ENCODE data around the gene ANO10. TPM values are rescaled to one million over a fixed set of nuclear protein-coding genes. Genes with fewer than 3 reads are reported as not detected.
"Not testable (repeated sequence)": the region's sequence is repeated elsewhere in the genome, so short reads cannot be mapped to it uniquely, and the experiment has no call there.

ANO10 gene
- total RNA-seq, 1 donor from 2014 or later = 8.4 TPM

DNA sequence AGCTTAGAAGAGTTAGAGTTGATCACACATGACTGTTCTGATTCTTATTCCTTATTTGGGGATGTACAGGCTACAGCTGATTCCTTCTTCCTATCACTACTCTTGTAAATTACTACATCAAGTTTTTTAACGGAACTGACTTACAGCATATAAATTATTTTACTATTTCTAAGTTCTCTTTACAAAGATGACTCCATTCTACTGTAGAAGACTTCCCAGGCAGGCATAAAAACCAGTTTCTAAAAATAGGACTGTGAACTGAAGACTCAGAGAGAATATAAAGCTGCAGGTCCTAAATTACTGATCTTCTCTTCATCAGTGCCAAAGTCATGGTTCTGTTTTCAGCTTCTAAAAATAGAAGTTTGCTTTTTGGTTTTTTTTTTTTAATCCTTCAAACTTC is 38.9 kb downstream of the ANO10 start:
- intact Hi-C loops (cut with micrococcal nuclease) = no loop called here

DNA sequence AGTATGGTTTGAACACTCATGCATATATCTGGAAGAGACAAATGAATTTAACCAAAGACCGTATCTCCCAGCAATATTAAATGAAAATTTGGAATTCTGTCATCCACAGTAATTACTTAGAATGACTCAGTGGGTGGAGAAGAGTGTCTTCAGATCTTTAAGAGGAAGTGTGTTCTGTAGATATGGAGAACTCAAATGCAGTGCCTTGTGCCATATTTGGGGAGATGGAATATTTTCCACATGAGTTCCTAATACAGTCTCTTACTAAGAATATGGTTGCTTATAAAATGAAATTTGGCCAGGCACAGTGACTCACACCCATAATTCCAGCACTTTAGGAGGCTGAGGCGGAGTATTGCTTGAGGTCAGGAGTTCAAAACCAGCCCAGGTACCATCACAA is 40.5 kb downstream of the ANO10 start:
- intact Hi-C loops (cut with micrococcal nuclease) = no loop called here

DNA sequence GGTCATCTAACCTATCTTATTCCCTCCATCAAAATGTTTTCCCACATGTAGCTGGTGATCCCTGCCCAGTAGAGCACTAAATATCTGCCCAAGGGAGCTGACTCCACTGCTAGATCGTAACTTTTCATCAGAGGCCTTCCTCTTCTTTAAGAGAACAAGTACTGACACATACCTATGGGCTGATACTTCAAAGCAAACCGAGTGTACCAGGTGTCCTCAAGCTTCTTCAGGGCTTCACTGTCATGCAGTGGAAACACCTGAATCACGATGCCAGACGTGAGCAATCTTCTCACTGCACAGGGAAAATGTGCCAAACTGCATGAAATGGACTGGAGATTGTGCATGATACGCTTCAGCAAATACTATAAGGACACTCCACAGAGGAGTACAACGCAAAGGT is 41.6 kb downstream of the ANO10 start:
- intact Hi-C loops (cut with micrococcal nuclease) = no loop called here

DNA sequence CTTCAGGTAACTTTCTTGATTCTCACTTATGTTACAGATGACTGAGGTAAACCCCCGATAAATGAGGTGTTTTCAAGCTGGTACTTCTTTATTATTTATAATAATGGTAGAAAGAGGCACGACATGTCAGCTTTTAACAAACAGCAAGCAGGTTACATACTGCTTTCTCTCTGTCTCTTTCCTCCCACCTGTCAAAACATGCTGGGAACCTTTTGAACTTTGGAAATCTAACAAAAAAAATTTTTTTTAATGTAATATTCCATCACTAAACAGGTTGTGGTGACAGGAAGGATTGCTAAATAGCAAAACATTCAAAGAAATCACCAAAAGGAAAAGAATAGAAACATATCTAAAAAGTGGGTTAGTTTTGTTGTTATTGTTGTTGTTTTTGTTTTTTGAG is 48.2 kb downstream of the ANO10 start:
- intact Hi-C loops (cut with micrococcal nuclease) = no loop called here

DNA sequence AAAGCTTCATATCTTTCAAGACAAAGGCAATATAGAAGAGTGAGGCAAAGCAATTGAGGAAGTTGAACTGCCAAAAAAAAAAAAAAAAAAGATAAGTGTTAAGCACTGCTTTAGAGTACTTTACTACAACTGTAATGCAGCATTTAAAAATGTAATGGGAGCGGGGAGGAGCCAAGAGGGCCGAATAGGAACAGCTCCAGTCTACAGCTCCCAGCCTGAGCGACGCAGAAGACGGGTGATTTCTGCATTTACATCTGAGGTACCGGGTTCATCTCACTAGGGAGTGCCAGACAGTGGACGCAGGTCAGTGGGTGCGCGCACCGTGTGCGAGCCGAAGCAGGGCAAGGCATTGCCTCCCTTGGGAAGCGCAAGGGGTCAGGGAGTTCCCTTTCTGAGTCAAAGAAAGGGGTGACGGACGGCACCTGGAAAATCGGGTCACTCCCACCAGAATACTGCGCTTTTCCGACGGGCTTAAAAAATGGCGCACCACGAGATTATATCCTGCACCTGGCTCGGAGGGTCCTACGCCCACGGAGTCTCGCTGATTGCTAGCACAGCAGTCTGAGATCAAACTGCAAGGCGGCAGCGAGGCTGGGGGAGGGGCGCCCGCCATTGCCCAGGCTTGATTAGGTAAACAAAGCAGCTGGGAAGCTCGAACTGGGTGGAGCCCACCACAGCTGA is 56.0 kb downstream of the ANO10 start:
- intact Hi-C loops (cut with micrococcal nuclease) = not testable (repeated sequence)

DNA sequence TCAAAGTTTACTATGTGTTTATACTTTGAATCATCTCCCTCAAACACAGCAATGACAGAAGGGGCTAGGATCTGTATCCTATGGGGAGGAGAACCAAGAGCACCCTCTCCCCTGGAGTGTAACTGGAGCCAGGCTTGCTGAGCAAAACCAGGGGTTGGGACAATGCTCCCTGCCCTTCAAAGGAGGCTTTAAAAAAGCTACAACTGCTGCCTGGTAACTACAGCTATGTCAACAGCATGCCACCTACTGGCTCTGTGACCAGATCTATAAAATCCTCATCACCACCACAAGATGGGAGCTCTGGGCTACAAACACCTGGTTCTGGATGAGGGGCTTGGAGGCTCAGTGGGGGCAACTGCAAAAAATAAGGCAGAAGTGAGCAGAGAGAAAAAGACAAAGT is 61.9 kb downstream of the ANO10 start:
- intact Hi-C loops (cut with micrococcal nuclease) = no loop called here

DNA sequence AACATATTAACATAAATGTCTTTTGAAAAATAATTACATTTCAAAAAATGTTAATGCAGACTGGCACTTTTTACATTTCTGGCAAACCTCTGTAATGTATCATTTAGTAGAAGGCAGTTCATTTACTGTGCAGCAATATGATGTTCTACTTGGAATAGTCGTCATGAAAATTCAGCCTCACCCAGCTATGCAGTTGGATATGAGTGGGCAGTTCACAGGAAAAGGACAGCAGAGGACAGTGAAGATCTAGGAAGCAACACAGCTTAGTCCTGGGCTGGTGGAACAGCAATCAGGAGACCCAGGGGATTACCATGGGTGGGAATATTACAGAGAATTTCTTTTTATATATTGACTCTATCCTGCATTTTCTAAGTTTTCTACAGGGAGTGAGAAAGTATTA is 63.6 kb downstream of the ANO10 start:
- intact Hi-C loops (cut with micrococcal nuclease) = no loop called here

DNA sequence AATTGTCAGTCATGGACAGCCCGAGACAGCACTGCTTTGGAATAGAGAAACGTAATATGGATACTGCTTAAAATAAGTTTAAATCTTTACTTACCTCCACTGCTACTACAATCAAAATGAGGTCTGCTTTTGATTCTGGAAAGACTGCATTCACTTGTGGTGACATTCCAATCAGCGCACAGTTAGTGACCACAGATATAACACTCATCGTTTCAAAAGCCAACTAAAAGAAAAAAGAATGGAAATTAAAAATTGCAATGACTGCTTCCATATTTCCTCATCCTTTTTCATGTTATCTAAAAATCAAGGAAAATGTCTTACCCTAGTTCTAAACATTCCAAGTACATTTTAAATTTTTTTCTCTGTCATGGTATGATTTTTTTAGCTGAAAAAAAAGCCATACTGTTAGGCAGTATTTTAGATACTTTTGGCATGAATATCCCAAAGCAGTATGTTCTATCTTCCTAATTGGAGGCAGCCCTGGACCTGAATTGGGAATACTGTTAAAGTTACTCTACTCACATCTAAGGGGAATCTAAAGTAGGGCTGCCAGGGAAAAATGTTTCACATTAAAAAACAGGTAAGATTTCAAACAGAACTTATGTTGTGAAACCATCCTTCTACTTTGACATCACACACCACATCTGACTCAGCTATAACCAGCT is 72.1 kb downstream of the ANO10 start:
- intact Hi-C loops (cut with micrococcal nuclease) = no loop called here

DNA sequence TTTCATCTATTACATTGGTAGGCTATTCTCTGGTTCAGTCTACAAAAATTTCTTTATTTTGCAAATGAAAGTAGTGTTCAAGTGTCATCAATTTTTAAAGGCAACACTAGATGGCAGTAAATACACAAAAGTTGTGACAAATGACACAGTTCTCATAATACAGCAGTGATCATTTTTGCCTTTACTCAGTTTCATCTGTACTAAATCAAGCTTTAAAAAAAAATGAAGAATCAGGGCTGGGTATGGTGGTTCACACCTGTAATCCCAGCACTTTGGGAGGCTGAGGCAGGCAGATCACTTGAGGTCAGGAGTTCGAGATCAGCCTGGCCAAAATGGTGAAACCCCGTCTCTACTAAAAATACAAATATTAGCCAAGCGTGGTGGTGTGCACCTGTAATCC is 77.5 kb downstream of the ANO10 start:
- intact Hi-C loops (cut with micrococcal nuclease) = loop anchor here (1.0 to 5.0 kb wide), 5 partner anchors 94 to 692 kb away; partner anchors contain the start of gene ABHD5

DNA sequence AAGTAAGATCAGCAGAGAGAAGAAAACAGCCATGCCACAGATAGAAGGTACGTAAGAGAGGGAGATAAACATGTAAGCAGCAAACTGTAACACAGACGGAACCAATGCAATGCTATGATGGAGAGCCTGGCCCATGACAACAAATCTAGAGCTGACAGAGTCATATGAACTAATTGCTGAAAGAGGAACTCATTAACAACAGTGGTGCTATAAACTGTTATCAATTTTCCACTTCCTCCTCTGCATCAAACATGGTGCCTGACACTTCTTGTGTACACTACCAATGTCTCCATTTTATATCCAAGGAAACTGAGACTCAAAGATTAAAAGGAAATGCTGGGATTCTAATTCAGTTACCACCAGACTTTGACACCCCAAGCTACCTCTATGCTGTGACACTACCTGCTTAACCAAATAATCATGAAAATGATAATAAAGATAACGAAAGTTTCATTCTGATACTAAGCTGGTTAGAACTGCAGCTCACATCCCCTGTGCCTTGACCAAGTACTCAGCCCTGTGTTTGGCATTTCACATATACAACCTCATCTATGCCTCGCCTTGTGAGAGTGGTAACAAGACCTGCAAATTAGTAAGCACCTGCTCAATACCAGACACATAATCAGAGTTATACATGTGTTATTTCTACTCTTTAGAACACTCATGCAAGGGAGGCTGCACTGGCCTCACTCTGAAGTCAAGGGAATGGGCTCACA is 79.3 kb downstream of the ANO10 start:
- intact Hi-C loops (cut with micrococcal nuclease) = loop anchor here (5.0 kb wide), 1 partner anchor 215 kb away; no protein-coding TSS in a partner anchor

DNA sequence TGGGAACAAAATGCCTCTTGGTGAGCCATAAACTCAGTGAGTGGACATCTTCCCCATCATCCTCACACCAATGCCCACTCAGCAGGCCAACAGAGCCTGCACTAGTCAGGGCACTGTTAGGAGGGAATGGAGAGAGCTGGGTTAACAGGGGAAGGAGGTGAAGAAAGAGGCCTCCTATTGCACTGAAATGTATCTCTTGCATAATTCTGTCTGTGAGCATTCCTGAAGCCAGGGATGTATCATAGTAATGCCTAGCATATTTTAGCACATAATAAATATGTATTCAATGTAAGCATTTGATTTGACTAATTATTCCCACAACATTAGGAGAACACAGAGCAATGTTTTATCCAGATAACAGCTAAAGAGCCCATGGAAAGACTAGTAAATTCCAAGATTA is 81.2 kb downstream of the ANO10 start:
- intact Hi-C loops (cut with micrococcal nuclease) = loop anchor here (5.0 kb wide), 1 partner anchor 217 kb away; no protein-coding TSS in a partner anchor

DNA sequence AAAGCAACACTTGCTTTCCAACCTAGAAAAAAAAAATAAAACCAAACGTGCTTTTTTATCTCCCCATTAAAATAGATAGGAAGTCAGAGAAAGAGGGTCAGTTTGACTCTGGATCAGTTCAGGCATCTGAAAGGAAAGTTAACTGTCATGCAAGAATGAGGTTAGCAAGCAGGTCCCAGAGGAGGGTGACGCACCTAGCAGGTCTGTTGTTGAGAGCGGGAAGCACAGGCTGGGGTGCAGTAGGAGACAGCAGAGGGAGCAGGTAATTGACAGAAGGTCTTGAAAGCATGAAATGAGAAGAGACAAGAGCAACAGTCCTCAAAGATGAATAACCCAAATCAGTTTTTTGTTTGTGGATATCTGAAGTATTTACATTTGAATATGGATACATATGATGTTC is 82.5 kb downstream of the ANO10 start:
- intact Hi-C loops (cut with micrococcal nuclease) = no loop called here

DNA sequence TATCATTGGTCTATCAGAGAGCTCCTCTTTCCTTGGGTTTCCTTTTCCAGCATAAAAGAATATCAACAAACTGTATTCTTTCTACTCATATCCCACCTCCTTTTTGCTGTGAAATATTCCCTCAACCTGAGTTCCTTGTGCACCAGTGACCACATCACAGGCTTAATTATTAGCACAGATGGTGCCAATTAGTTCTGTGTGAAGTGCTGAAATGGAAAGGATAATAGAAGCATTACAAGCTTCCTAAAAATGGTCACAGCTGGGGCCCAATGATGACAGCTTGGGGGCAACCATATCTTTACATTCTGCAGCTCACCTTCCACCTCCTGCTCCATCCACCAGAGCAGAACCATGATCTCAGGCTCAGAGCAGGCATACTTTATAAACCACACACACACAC is 84.6 kb downstream of the ANO10 start:
- intact Hi-C loops (cut with micrococcal nuclease) = no loop called here

DNA sequence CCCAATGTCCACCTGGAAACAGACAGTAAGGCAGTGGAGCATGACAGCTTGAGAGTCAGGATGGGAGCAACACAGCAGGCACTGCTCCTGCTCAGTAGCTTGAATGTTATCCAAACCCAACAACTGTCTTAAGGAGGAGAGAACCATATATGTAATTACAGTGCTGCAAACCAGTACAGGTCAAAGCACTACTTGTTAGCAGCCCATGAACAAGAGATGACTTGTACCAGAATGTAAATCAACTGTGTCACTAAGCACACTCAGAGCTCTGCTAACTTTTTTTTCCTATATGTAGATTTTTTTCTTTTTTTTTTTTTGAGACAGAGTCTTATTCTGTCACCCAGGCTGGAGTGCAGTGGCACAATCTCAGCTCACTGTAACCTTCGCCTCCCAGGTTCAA is 87.1 kb downstream of the ANO10 start:
- intact Hi-C loops (cut with micrococcal nuclease) = no loop called here

DNA sequence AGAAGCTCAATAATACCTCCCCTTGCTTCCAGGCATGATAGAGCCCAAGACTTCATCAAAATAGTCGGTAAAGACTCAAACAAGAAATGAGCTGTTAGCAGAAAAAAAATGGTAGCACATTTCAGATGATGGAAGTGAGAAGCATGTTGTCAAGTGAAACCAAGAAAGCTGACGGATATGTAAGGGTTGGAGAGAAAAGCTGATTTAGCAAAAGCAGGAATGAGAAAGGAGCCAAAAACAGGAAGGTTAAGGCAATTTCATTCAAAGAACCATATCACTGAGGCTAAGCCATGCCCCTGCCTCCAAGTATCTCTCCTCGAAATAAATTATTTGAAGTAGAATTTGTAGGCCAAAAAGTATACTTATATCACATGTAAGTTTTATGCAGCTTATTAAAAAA is 88.8 kb downstream of the ANO10 start:
- intact Hi-C loops (cut with micrococcal nuclease) = no loop called here

DNA sequence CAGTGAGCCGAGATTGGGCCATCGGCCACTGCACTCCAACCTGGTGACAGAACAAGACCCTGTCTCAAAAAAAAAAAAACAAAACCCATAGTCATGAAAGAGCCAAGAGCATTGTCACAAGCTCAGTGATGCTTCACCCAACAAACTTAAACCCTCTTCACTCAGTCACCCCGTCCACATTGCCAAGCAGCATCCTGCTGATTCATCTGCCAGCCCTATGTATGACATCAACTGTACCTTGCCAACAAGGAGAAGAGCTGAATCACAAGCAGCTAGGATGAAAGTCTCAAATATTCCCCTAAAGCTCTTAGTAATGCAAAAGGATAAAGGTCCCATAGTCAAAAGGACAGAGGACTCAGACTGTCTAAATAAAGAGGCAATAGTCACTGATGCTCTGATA is 90.0 kb downstream of the ANO10 start:
- intact Hi-C loops (cut with micrococcal nuclease) = no loop called here

DNA sequence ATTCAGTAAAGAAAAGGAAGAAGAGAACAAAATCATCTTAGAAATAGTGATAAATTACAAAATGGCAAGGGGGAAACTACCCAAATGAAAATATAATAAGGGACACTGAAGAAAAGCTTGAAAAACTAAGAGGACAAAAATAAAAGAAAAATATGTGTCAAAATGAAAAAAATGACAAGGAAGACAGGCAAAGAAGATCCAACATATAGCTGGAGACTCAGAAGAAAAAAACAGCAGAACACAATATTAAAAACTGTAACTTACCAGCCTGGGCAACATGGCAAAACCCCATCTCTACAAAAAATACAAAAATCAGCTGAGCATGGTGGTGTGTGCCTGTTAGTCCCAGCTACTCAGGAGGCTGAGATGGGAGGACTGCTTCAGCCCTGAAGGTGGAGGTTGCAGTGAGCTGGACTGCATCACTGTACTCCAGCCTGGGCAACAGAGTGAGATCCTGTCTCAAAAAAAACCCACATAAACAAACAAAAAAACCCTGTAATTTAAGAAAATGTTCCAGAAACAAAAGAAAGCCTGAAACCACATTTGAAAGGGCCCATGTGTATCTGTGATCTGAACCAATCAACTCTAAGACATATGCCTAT is 93.2 kb downstream of the ANO10 start:
- intact Hi-C loops (cut with micrococcal nuclease) = no loop called here

DNA sequence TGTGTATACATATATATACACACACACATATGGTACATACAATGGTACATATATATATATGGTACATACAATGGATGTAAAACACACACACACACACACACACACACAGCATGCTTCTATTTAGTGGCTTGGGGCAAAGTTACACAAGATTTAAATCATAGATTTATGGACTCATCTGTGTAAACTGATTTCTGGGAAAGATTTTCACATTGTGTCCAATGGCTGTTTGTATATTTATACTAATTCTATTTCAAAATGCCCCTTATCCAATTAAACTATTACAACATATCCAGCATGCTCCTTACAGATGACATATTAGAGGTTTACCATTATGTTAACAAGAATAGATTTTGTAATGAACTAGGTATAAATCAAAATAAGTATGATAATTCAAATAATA is 94.9 kb downstream of the ANO10 start:
- intact Hi-C loops (cut with micrococcal nuclease) = loop anchor here (2.0 kb wide), 1 partner anchor 26 kb away; no protein-coding TSS in a partner anchor

DNA sequence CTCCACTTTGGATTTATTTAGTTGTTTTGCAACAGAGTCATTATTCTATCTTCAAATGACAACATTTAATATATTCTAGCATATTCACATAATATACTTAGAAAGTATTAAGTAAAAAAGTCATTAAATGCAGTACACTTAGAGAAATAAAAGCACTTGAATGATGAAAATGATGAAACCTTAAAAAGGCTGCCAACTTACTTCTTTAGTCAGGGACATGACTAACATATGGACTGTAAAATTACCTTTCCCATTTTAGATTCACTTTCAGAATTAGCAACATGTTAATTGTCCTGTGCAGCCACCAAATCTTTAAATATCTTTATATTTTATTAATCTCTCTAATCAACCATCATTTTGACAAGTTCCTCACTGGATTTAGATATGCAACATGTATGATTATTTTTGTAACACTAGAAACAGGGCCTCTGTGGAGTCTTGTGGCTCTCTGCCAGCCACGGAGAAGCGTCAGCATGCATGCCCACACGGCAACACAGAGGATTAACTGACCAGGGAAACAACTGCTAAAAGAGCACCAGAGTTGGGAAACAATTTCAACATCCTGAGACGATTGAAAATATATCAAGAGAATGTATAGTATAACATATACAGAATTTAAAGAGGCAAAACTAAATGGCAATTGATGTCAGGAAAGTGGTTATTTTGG is 95.7 kb downstream of the ANO10 start:
- intact Hi-C loops (cut with micrococcal nuclease) = loop anchor here (2.0 kb wide), 1 partner anchor 25 kb away; no protein-coding TSS in a partner anchor

DNA sequence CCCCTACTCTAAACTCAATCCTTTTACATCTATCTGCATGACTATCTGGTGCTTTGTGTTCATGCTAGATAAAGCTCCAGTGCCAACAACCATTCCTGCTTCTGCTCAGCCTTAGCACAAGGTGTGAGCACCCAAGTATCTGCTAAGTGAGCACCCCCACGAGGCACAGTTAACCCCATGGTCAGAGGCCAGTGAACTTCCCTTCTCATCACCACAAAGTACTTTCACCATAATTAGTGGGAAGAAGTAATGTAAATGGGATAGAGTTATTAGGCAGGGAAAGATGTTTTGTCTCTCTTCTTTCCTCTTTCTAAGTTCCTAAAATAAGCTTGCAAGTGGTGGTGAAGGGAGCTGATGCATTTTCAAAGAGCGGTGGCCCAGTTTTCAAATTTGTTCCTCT is 96.4 kb downstream of the ANO10 start:
- intact Hi-C loops (cut with micrococcal nuclease) = no loop called here

DNA sequence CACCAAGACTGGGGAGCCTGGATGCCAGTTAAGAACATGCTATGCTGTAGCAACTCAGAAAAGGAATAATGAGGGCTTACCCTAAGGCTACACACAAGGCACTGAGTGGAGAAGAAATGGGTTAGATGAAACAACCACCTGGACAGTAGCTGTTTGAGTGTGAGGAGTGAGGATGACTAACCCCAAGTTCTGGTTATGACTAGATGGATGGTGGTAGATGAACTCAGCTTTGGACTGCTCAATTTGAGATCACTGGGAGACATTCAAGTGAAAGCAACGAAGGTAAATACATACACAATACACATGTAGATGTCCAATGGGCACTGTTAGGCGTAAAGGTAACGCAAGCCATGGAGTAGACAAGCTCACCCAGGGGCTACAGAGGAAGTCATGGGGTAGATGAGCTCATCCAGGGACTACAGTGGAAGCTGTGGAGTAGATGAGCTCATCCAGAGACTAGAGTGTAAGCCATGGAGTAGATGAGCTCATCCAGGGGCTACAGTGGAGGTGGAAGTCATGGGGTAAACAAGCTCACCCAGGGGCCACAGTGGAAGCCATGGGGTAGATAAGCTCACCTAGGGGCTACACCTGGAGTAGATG is 98.3 kb downstream of the ANO10 start:
- intact Hi-C loops (cut with micrococcal nuclease) = no loop called here
